ENCODE data around the gene APMAP.

Gene APMAP

DNA sequence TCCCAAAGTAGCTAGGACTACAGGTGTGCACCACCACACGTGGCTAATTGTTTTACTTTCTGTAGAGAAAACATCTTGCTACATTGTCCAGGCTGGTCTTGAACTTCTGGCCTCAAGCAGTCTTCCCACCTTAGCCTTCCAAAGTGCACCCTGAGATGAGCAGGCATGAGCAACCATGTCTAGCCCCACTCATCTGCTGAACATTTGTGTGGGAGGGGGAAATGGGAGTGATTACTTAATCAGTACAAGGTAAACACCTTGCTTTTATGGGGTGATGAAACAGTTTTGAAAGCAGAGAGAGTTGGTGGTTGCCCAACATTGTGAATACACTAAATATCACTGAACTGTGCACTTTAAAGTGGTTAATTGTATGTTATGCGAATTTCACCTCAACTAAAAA lies 5.3 kb downstream of the APMAP start:
- no peak for DNase-seq (ENCODE audit: low read depth)

DNA sequence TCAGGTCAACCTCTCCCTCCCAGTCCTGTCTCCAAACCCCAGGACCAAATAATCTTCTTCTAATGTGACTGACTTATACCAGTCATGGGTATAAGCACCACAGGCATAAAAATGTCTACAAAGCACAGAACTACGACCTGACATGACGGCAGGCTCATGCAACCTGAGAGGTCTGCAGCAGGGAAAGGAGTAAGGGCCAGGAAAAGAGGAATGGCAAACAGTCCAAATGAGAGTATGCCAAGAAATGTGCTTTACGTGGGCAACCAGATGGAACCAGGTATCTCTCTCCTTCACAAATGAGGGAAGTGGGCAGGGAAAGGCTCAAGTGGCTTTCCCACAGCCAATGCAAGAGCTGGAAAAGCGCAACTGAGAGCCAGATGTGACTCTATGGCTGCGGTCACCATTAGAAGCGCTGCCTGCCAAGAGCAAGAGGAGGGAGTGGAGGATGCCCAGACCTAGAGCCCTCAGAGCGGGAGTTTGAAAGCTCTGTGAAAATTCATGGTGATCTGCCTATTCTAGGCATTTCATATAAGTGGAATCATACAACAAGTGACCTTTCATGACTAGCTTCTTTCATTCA lies 6.0 kb downstream of the APMAP start:
- no peak for DNase-seq (ENCODE audit: low read depth)

DNA sequence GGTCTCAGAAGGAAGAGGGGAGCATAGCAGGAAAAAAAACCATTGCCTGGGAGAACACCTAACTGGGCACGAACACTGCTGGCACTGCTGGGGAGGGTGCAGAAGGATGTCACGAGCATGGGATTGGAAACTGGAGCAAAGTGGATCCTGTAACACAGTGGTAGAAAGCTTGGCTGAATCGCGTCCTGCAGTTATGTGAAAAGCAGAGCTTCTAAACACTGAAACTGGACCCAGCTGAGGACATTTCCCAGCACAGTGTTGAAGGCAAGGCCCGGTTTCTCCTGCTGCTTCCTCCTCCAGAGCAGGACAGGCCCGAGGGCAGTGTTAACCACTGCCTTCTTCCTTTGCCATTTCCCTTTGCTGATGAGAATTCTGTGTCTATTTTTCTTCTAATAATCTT lies 6.7 kb downstream of the APMAP start:
- DNase-seq (ENCODE audit: low read depth), result no peak

DNA sequence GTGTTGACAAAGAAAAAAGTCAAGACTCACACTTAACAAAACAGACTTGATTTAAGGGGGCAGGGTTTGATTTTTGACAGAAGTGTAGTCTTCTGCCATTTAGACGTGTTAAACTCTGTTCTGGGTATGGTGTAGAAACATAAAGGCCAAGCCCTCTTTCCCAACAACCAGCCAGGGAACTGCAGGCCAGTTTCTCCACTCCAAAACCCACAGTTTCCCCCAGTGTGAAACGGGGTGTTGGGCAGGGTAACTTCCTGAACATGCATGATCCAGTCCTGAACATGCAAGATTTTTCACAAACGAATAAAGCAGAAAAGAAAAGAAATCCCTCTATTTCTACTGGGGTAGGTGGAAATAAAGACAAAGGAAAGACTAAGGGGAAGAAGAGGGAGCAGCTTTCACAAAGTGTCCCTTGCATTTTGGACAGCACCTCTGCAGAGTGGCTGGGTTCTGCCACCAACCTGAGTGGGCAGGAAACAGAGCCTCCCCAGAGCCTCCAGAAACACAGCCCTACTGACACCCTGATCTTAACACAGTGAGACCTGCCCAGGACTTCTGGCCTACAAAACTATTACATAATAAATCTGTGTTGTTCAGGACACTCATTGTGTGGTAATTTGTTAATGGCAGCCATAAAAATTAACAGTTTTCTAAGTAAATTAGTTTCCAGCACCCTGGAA lies 7.5 kb downstream of the APMAP start:
- no peak for DNase-seq (ENCODE audit: low read depth)

DNA sequence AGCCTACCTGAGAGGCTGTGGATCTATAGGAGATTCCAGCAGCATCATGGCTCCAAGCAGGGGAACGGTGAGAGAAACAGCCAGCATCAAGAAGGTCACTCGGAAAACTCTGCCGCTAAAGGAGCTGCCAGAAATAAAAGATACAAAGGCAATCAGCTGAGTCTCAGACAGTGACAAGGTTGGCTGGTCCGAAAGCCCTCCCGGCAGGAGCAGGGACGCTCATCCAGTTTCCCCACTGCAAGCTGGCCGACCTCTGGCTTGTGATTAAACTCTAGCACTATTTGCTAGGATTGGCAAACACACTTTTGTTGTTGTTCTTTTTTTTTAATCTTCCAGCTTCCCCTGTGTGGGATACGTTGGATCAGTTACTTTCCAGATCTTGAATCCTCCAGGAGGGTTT lies 8.7 kb downstream of the APMAP start:
- DNase-seq (ENCODE audit: low read depth), result no peak

DNA sequence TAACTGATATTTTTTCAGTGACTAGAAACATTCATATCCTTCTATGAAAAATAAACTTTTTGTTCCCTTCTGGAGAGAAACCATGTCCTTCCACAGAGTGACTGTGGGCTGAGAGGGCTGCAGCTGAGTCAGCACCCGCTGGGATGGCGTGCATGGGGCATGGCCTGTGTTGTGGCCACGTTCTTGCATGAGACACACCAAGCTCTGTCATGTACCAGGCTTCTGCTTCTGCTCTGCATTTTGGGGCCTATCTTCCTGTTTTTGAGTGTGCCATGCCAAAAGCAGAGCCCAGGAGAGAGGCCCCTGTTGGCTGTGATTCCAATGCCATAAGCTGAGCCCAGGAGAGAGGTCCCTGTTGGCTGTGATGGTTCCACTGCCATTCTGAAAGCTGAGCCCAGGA lies 10.8 kb downstream of the APMAP start:
- no peak for DNase-seq (ENCODE audit: low read depth)

DNA sequence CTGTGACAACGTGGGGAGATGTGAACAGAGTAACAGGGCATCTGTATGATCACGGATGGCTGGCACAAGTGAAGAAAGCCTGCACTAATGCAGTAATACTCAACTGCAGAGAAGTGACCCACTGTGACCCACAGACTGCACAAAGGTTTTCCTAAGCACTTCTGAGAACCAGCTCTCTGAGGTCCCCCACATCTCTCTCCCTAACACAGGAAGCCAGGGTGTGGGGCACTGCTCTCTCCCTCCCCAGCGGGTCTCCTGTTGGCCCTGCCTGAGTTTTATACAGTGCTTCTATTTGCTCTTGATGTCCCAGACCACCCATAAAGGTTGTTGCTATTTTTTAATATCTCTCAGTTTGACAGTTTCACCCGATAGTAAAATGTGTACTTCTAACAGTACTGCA lies 11.3 kb downstream of the APMAP start:
- no peak for DNase-seq (ENCODE audit: low read depth)

DNA sequence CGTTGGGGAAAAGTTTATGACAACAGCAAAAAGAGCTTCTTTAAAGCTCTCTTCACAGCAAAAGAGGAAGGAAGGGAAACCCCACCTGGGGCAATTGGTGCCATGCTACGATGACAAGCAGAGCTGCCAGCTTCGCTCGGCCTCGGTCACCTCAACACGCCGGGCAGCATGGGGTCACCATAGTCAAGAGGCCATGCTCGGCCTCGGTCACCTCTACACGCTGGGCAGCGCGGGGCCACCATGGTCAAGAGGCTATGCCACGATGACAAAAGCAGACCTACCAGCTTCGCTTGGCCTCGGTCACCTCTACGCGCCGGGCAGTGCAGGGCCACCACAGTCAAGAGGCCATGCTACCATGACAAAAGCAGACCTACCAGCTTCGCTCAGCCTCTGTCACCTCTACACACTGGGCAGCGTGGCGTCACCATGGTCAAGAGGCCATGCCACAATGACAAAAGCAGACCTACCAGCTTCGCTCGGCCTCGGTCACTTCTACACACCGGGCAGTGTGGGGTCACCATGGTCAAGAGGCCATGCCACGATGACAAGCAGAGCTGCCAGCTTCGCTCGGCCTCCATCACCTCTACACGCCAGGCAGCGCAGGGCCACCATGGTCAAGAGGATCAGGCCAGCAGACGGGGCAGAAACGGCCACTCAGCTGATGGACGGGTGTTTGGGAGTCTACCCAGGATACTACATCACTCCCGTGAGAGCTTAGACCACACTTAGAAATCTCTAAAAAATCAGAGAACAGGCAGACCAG lies 12.1 kb downstream of the APMAP start:
- no peak for DNase-seq (ENCODE audit: low read depth)

DNA sequence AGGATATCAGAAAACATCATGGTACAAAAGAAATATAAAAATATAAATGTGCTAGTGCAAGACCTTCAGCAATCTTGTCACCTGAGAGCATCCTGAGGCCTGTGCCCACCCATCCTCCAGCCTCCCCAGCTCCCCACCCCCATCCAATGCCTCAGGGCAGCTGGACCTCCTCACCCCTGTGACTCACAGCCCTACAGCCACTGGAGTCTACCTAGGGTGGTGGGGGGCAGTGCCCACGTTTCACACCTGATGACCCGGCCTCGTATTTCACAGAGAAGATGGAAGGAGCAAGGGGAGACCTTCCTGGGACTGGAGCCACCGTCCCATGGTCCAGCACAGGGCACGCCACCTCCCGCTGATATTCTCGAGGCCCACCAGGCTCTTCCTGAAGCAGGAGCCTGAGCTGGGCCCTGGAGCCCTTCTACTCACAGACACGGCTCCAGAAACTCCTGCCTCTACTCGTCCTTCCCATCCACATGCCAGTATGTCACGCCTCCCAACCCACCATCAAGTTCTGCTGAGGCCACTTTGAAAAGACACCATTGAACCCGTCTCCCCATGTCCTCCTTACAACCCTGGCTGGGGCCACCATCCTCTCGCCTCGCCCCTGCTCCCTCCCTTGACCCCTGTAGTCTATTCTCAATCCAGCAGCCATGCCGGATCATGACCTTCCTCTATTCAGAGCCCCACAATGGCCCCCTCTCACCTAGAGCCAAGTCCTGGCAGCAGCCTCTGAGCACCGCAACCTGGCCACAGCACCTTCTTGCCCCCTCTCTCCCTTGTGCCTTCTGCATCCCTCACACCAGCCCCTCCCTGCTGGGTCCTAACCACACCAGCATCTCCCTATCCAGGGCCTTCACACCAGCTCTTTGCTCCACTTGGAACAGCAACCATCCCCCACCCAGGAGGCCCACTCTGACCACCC lies 13.3 kb downstream of the APMAP start:
- no peak for DNase-seq (ENCODE audit: low read depth)

DNA sequence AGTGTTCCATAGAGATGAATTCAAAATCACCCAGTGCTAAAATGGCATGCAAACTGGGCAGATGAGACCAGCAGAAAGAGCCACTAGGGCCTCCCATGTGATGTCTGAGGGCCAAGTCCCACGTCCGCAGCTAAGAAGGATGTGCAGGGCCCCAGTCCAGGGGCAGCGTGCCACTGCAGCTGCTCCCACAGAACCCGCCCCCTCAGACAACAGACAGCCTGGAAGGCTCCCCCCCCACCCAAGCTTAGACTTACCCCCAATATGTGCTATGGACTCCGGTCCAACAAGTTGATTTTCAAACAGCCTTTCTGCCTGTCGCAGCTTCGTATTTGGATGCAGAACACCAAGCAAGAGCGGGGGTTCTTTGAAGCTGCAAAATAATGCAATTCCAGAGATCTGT lies 14.0 kb downstream of the APMAP start:
- no peak for DNase-seq (ENCODE audit: low read depth)

DNA sequence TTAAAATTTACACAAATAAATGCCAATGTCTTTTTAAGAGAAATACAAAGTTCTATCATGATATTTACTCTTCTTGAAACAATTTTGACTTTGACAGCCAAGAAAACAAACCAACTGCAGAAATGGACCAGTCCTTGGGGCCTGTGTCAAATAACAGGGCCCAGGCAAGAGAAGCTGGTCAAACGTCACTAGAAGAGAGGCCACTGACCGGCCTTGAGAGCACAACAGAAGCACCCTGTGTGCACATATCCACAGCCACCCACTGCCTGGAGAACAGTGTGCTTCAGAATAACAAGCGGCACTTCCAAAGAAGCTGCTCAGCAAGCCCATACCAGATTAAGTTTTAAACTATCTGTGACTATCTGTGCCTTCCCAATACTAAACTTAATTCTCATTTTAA lies 14.8 kb downstream of the APMAP start:
- no peak for DNase-seq (ENCODE audit: low read depth)

DNA sequence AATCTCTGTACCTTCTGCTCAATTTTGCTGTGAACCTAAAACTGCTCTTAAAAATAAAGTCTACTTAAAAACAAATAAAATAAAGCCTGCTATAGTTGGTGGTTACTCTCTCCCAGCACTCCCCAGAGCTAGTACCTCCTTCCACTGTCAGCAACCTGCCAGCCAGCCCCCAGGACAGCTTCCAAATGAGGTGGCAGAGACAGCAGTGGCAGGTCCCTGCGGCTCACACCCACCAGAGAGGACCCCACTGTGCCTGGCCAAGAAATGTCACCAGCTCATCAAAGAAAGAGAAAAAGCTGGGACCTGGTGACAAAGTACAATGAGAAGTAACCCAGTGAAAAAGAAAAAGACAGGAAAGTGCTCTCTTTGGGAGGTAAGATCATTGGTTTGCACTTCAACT lies 15.2 kb downstream of the APMAP start:
- DNase-seq (ENCODE audit: low read depth), result no peak

DNA sequence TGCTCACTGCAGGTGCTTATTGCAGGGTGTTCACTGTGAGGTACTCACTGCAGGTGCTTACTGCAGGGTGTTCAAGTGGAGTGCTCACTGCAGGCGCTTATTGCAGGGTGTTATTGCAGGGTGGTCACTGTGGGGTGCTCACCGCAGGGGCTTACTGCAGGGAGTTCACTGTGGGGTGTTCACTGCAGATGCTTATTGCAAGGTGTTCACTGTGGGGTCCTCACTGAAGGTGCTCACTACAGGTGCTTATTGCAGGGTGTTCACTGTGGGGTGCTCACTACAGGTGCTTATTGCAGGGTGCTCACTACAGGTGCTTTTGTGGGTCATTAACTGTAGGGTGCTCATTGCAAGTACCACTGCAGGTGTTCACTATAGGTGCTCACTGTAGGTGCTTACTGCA lies 20.2 kb downstream of the APMAP start:
- no peak for DNase-seq (ENCODE audit: low read depth)

DNA sequence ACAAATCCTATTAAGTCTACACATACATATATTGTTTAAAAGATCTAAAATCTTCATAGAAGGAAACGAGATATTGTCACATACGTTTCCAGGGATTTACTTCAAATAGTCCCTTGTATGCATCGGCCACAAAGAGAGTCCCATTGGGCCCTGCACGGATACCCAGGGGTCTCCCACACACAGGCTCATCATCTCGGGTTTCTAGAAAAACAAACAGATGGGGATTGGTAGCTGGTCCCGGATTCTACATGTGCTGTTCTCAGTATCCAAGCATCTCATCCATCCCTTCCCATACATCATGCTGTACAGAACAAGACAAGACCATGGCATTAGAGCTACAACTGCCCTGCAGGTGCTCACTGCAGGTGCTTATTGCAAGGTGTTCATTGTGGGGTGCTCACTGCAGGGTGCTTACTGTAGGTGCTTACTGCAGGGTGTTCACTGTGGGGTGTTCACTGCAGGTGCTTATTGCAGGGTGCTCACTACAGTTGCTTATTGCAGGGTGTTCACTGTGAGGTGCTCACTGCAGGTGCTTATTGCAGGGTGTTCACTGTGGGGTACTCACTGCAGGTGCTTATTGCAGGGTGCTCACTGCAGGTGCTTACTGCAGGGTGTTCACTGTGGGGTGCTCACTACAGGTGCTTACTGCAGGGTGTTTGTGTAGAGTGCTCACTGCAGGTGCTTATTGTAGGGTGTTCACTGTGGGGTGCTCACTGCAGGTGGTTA lies 21.0 kb downstream of the APMAP start:
- no peak for DNase-seq (ENCODE audit: low read depth)

DNA sequence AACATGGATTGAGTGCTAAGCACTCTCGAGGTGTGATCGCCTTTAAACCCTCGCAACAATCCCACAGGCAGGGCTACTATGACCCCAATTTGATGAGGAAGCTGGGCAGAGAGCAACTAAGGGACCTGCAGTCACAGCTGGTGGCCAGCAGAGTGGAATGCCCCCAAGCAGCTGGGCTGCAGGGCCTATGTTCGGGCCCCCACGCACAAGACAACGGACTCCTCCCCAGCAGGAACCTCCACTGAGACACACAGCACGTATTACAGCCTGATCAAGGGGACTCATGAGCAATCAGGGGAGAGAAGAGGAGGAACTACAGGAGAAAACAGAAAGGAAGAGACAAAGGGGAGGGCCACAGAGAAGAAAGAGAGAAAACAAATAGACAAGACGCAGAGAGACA lies 21.8 kb downstream of the APMAP start:
- no peak for DNase-seq (ENCODE audit: low read depth)

DNA sequence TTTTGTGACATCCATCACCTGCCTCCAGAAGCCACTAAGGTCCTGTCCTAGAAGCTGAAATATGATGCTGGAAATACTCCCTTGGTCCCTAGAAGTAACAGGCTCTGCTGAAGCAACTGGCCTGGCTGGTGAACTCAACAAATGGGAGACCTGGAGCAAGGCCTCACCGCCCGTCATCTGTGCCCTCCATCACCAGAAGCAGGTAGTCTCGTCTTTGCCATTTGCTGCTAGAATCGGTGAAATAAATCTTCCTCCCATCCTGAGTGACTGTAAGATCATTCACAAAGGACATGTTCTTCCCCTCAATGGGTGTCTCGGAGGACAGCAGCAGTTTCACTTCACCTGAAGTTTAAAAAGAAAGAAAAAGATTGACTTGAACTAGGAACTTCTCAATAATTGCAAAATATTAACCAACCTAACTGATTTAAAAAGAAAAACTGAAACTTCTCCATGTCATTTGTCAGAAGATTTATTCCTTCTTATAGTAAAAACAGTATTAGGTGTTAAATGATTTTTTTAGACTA lies 22.5 kb downstream of the APMAP start:
- no peak for DNase-seq (ENCODE audit: low read depth)

DNA sequence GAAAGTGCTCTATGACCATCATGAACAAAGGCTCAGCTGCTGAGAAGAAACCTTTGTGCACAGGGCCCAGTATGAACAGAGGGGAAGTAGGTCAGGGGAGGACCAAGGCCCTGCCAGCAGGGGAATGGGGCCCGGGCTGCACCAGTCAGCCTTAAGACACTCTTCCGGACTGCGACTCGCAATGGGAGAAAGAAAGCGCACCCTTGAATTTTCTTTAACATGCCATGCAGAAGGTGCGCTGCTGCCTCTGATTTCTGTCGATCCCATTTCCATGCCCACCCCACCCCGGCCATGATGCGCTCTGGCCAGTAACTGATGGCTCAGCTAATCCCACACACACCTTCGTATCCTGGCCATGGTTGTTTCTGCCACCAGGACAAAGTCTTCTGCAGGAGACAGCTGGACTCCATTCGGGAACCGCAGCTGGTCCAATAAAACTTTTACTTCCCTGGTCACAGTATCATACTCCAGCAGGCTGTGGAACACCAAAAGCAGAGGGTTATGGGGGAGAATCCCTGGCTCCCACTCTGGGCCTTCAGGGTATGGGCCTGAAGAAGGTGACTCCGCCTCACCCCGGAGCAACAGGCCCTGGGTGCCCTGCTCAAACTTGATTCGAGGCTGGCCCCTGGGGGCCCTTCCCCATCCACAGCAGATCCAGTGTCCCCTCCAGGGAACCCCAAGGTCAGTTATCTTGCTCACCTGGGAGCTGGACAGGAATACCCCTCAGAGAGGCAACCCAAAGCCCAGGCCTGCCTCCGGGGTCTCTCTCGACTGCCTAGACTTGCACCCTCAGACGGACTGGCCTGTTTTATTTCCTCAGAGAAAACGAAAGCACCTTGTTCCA lies 23.1 kb downstream of the APMAP start:
- DNase-seq (ENCODE audit: low read depth), result no peak

DNA sequence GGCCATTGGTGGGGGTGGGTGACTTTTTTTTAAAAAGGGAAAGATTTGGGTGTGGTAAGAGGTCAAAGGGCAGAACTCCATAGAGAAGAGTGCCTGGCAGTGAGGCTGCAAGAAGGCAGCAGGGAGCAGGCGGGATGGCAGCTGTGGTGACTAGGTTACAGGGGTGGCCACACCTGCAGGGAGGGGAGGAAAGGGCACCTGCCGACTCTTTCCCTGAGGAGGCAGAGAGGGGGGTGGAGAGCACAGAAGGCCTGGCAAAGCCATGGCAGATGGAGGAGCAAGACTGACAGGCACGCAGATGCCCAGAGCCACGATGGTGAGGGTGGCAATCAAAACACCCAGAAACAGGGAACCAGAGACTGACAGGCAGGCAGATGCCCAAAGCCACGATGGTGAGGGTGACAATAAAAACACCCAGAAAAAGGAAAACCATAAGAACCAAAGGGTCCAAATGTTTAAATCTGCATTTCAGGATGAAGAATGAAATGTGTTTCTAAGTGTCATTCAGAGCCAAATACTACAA lies 24.2 kb downstream of the APMAP start:
- no peak for DNase-seq (ENCODE audit: low read depth)

DNA sequence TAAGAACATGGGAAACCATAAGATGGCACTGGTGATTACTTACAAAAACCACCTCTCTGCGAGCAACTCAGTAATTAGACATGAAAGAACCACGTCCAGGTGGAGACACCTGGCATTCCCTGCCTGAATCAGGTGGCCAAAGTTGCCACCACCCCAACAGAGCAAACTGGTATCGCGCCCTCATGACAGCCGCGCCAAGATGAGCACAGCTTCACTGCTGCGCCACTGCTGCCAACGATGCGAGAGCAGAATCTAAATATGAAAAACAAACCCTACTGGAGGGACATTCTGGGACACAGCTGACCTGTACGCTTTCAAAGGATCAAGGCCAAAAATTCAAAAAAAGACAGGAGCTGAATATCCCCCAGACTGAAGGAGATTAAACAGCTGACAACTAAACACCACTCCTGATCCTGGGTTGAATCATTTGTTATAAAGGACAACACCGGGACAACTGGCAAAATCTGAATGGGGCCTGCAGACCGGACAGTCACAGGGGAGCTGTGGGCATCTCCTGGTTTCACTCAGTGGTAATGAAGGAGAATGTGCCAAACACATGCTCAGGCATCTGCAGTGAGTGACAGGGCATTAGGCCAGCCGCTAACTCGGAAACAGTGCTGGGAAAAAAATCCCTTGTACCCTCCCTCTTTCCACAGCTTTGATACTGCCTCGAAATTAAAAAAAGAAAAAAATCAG lies 26.1 kb downstream of the APMAP start:
- no peak for DNase-seq (ENCODE audit: low read depth)
